Heart right ventricle (tissue), 16 donors: Measurements from ENCODE around the gene IFNA10. TPM values are rescaled to one million over a fixed set of nuclear protein-coding genes. Genes with fewer than 3 reads are reported as not detected.
"Not testable (repeated sequence)": the region's sequence is repeated elsewhere in the genome, so short reads cannot be mapped to it uniquely, and the experiment has no call there.

Experiments used
- ATAC-seq, 8 donors: fragments of 200-7000 bp; cut with Tn5 transposase; one replicate each; pipeline ENCODE4 v1.9.1; 2020; ENCODE audit warnings: mild to moderate bottlenecking in 8 of 8, moderate library complexity in 8 of 8, moderate number of reproducible peaks in 1 of 8
- DNase-seq, 2 donors: peaks; one replicate each; pipeline ENCODE4 v3.0.0-alpha.2; 2020
- H3K27ac ChIP-seq, 10 donors: fragments of 200-600 bp; sonication (generic) in 2 of 10; one replicate each; pipeline versions ENCODE4 v1.5.0 to v1.8.0; 2020 to 2022; ENCODE audit warnings: mild to moderate bottlenecking in 3 of 10
- H3K27me3 ChIP-seq, 7 donors: fragments of 200-600 bp; one replicate each; pipeline ENCODE4 v1.8.0; 2021 to 2022; ENCODE audit warnings: mild to moderate bottlenecking in 2 of 7
- H3K36me3 ChIP-seq, 9 donors: fragments of 200-600 bp; sonication (generic) in 1 of 9; one replicate each; pipeline versions ENCODE4 v1.5.0 to v1.8.0; 2020 to 2022; ENCODE audit warnings: mild to moderate bottlenecking in 2 of 9
- H3K4me1 ChIP-seq, 9 donors: fragments of 200-600 bp; sonication (generic) in 1 of 9; one replicate each; pipeline versions ENCODE4 v1.5.0 to v1.8.0; 2020 to 2022; ENCODE audit warnings: mild to moderate bottlenecking in 4 of 9
- H3K4me3 ChIP-seq, 10 donors: fragments of 200-600 bp; sonication (generic) in 2 of 10; one replicate each; pipeline versions ENCODE4 v1.5.0 to v1.8.0; 2020 to 2022; ENCODE audit warnings: mild to moderate bottlenecking in 7 of 10, moderate library complexity in 2 of 10
- H3K9me3 ChIP-seq, 11 donors: fragments of 200-600 bp in 10 of 11; sonication (generic) in 2 of 11; one replicate each; pipeline versions ENCODE4 v1.5.0 to v1.8.0; 2013 to 2022; ENCODE audit warnings: mild to moderate bottlenecking in 2 of 11, control low read depth in 1 of 11, moderate library complexity in 1 of 11
- WGBS, 2 donors: extraction: QIAGEN DNeasy Blood & Tissue Kit; methylation state at CpG; one replicate each; pipeline ENCODE4 v1.1.7; 2013; ENCODE audit warnings: inconsistent platforms in 1 of 2; 5-methylcytosine and 5-hydroxymethylcytosine counted together
- intact Hi-C, 10 donors: fragments of 100-400 bp; cut with DNase I; formaldehyde crosslinking; loops; one replicate each; pipeline versions ENCODE4 v1.11.1 to v1.14.2; 2022
- polyA plus RNA-seq, 2 donors: library from polyadenylated mRNA; stranded (reverse); fragments of 200-250 nt; gene quantifications; one replicate each; pipeline ENCODE4 v1.2.3, GENCODE V29; 2013
- total RNA-seq, 10 donors: library from RNA; stranded (reverse); fragmentation: NEBNext Ultra II Directional in 3 of 10; extraction: Animal tissue kit (Norgen Biotek cat#: 25700) in 3 of 10; gene quantifications; one replicate each; pipeline versions ENCODE4 v1.2.1 to v1.2.4, GENCODE V29; 2021 to 2023
- TF ChIP-seq, protein P1 (sequence below), 9 donors: fragments of 200-600 bp; sonication (generic) in 2 of 9; IDR thresholded peaks; one replicate each; pipeline versions ENCODE4 v1.5.0 to v1.8.0; 2021 to 2022; ENCODE audit warnings: antibody characterized with exemption in 9 of 9, mild to moderate bottlenecking in 5 of 9, moderate library complexity in 1 of 9
- donor health status: Arrhythmogenic right ventricular cardiomyopathy.
- donor health status: ischemic (EF 13 %, LVEDD 7.1; RV severe dilation, severe dysfunction).
- donor health status: healthy with polysubstance abuse.
- donor health status: DM: no; HTN: yes; CAD: no.
- donor health status: DM: no; HTN: no; CAD: no.
- donor health status: ischemic (EF 25% LVEDD 6.9; RV normal size, moderate dysfunction).
- donor health status: ischemic (EF 25% LVEDD 5.7; RV mildly dilated, moderate dysfunction).
- donor health status: healthy.
- donor health status: DM: yes; HTN: yes; CAD: no.
- donor health status: Ischemic cardiomyopathy.
- donor health status: ischemic (EF 35%, LVEDD 5.7; RV mildly dilated, moderate dysfunction).
- donor health status: nonischemic (EF 11% LVEDD 7.7; RV severe dilation, severe dysfunction).
- donor health status: DM: yes; HTN: yes; CAD: no.
- donor health status: PGD.
- donor health status: ischemic (EF 29% LVEDD 5.4; RV normal size, mild dysfunction).
- donor health status: nonischemic (EF 23%, LVEDD 6.1; RV moderate dilation, normal function).

The IFNA10 gene
- total and polyA plus RNA-seq, 12 donors = not detected

DNA sequence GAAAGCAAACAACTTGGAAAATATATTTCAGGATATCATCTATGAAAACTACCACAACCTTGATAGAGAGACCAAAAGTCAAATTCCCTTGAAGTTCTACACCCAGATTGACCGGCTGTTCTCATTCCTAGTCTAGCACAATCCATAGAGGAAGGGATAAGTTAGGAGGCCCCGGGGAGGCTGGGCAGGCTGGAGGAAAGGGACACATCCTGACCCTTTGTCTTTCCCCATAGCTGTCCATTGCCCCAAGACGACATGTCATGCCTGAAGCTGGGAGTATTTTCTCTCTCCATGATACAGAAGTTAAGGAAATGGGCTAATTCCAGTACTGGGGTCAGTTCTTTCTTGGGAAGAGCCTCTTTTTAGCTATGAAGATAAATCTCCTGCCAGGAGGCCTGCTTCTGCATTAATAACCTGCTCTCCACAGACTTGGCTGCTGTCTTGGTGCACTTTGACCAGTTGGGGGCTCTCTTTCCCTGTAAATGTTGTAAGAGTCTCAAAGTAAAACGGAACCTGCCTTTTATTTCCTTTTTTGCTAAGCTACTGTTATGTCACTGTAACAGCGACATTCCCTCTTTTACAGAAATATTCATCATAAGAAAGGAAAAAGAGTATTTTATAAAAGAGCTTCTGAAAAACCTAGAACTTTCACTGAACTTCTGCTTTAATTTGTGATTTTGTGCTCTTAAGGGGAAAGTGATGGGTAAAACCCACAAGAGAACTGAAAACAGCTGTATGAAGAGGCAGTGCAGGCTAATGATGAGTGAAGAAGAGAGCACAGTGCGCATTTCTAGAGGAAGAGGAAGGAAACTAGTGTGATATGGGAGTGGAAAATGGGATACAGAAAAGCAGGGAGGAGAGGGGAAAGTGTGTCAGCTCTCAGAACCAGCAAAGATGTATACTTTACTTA is 11.8 kb downstream of the IFNA10 start:
- intact Hi-C loops = not testable (repeated sequence)
- WGBS, 2 donors = 33 to 38% methylated on average over 6 of the region's 6 CpGs
- TF ChIP-seq, protein P1, sequence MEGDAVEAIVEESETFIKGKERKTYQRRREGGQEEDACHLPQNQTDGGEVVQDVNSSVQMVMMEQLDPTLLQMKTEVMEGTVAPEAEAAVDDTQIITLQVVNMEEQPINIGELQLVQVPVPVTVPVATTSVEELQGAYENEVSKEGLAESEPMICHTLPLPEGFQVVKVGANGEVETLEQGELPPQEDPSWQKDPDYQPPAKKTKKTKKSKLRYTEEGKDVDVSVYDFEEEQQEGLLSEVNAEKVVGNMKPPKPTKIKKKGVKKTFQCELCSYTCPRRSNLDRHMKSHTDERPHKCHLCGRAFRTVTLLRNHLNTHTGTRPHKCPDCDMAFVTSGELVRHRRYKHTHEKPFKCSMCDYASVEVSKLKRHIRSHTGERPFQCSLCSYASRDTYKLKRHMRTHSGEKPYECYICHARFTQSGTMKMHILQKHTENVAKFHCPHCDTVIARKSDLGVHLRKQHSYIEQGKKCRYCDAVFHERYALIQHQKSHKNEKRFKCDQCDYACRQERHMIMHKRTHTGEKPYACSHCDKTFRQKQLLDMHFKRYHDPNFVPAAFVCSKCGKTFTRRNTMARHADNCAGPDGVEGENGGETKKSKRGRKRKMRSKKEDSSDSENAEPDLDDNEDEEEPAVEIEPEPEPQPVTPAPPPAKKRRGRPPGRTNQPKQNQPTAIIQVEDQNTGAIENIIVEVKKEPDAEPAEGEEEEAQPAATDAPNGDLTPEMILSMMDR (IDR thresholded peaks at IDR 0.05) = peak; percentile 8 to 63 (median 49)

DNA sequence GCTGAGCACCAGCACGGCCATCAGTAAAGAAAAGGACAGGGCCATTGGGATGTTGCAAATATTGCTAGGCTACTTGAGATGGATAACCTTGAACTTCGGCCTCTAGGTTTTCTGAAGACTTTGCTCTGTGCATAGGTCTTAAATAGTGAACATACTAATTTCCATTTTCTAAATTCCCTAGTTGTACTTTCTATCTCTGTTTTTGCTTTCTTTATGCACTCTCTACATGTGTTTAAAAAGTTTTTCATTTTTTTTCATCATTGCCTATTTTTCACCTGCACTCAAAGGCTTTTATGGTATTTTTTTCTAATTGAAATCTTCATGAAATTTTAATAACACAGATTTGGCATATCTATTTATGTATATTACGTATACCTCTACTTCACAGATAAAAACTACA is 19.5 kb downstream of the IFNA10 start, which contains the start of gene IFNA4:
Gene IFNA4, minus strand, starts transcription at position 101 of the 400 bp plus-strand sequence. Its CDS starts 56 bp downstream, at position 45.
- H3K4me1 ChIP-seq, H3K4me3 ChIP-seq, DNase-seq, H3K36me3 ChIP-seq, ATAC-seq, H3K9me3 ChIP-seq, intact Hi-C loops, H3K27me3 ChIP-seq, H3K27ac ChIP-seq: not testable (repeated sequence)
- WGBS, 2 donors = 91 to 95% methylated on average over 3 of the region's 3 CpGs

More for the DNA sequence above, 11.8 kb downstream of the IFNA10 start:
- H3K4me1 ChIP-seq, H3K4me3 ChIP-seq, H3K27ac ChIP-seq, H3K36me3 ChIP-seq, H3K27me3 ChIP-seq, H3K9me3 ChIP-seq: not testable (repeated sequence)
- peak in 6 of 8 donors; percentile 47 to 78 (median 68) for ATAC-seq
- DNase-seq = peak in 1 of 2 donors; percentile 25

DNA sequence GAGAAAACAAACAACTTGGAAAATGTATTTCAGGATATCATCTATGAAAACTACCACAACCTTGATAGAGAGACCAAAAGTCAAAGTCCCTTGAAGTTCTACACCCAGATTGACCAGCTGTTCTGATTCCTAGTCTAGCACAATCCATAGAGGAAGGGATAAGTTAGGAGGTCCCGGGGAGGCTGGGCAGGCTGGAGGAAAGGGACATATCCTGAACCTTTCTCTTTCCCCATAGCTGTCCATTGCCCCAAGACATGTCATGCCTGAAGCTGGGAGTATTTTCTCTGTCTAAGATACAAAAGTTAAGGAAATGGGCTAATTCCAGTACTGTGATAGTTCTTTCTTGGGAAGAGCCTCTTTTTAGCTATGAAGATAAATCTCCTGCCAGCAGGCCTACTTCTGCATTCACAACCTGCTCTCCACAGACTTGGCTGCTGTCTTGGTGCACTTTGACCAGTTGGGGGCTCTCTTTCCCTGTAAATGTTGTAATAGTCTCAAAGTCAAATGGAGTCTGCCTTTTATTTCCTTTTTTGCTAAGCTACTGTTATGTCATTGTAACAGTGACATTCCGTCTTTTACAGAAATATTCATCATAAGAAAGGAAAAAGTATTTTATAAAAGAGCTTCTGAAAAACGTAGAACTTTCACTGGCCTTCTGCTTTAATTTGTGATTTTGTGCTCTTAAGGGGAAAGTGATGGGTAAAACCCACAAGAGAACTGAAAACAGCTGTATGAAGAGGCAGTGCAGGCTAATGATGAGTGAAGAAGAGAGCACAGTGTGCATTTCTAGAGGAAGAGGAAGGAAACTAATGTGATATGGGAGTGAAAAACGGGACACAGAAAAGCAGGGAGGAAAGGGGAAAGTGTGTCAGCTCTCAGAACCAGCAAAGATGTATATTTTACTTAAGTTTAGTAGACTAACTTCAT is 23.9 kb downstream of the IFNA10 start:
- intact Hi-C loops, DNase-seq, H3K27ac ChIP-seq, H3K4me1 ChIP-seq, H3K4me3 ChIP-seq, H3K27me3 ChIP-seq, H3K36me3 ChIP-seq, H3K9me3 ChIP-seq: not testable (repeated sequence)
- ATAC-seq = peak in 1 of 8 donors; percentile 63
- WGBS, 2 donors = 39 to 41% methylated on average over 4 of the region's 4 CpGs
- TF ChIP-seq, protein P1 (IDR thresholded peaks at IDR 0.05) = peak in 7 of 9 donors; percentile 5 to 62 (median 38)

DNA sequence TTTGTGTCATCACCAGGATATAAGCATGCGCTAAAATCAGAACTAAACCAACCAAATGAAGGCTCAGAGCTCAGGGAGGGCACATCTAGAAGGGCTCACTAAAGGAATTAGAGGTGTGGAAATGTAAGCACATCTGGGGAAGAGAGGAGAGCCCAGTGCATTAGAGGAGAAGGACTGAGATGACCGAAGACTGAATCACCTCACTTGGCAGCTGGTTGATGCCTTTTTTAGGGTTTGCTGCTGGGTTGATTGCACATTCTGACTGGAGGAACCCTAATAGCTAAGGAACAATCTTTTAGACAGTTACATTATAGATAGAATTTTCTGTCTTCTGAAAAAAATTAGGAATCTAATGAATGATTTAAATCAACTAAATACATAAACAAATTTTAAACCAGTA is 32.3 kb downstream of the IFNA10 start:
- Histone ChIP-seq H3K4me3 (no peak overlapping the region), H3K9me3 (no peaks in the 10 kb centered on the region), H3K4me1 (peaks cover 0 to under 1% (median 0%) of the 10 kb centered on the region in 9 donors), H3K36me3 (no peaks in the 10 kb centered on the region), H3K27me3 (no peaks in the 10 kb centered on the region), H3K27ac (no peak overlapping the region)
- TF ChIP-seq, protein P1 (IDR thresholded peaks at IDR 0.05) = no peak
- DNase-seq (no peak), ATAC-seq (no peak)
- WGBS, 2 donors = 85 to 89% methylated on average over 2 of the region's 2 CpGs
- intact Hi-C loops = no loop called here
